Raji (cell line): Measurements from ENCODE around the gene TCF7L2.

Source experiments
- POLR2A ChIP-seq: IDR thresholded peaks from 2 replicates; pipeline ENCODE4 v1.6.1; 2011; ENCODE audit warnings: low read depth, low read length, control low read depth; ENCODE audit not compliant: insufficient read depth

Gene TCF7L2

GRCh38 chr10:112926906-112927688 lies 22.9 kb upstream of the TCF7L2 start:
- no peak for TF ChIP-seq POLR2A

DNA sequence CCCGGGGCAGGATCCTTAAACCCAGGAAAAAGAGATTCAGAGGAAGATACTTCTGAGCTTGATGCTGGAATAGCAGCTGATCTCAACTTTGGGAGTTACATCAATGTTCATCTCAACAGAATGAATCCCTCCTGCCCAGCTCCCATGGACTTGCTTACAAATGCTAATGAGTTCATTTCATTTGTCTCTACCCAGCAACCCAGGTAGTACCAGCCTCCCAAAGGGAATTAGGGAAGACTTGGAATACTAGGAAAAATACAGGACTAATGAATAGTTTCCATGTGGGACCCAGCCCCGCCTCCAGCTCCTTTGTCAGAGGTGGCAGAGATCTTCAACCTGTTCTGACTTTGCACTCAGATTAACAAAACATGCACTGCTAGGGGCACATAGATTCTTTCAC lies 22.1 kb upstream of the TCF7L2 start:
- TF ChIP-seq POLR2A = no peak

DNA sequence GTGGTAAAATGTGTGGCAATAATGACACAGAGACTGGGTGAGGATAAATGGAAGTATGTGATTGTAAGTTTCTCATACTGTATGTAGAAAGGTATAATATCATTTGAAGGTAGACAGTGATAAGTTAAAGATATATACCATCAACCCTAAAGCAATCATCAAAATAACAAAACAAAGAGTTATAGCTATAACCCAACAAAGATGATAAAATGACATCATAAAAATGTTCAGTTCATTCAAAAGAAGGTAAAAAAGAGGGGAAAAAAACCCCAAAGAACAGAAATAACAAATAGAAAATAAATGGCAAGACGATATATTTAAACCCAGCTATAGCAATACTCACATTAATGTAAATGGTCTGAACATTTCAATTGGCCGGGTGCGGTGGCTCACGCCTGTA lies 17.4 kb upstream of the TCF7L2 start:
- no peak for TF ChIP-seq POLR2A

DNA sequence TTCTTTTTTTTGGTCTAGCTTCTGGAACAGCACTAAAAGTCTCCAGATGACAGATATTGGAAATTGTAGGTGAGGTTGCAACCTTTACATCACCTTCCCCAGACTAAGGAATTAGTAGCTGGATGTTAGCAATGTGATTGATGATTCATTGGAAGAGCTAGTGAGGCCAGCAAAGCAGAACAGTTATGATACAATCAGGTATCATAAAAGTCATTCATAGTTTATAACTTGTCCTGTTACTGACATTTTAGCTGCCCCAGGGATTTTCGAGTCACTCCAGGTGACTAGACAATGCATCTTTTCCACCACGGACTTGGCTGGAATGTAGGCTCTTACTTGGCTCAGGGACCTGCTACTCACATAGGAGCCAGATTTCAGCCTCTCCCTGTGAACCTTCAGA lies 15.9 kb upstream of the TCF7L2 start:
- TF ChIP-seq POLR2A = no peak

GRCh38 chr10:112938808-112939482 lies 11.1 kb upstream of the TCF7L2 start:
- no peak for TF ChIP-seq POLR2A

GRCh38 chr10:112945811-112946210 lies 4.2 kb upstream of the TCF7L2 start:
- no peak for TF ChIP-seq POLR2A

- no peak for TF ChIP-seq POLR2A
Measured at GRCh38 chr10:112946649-112947048, 3.4 kb upstream of the TCF7L2 start.

DNA sequence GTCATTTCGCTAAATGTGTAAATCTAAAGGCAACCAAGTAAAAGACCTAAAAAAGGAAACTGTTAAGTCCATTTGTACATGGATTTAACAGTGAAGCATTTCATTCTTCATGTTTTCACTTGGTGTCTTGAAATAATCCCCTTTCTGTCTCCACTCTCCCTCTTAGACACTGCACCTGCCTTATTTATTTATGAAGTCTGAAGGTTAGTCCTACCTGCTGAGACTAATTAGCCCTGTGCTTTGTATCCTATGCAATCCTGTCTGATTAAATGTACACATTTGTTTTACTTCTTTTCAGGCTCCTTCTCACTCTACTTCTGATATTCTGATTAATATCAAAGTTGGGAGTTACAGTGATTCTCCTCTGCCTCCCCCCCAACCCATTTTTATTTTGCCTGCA lies 1.9 kb upstream of the TCF7L2 start:
- TF ChIP-seq POLR2A = no peak

DNA sequence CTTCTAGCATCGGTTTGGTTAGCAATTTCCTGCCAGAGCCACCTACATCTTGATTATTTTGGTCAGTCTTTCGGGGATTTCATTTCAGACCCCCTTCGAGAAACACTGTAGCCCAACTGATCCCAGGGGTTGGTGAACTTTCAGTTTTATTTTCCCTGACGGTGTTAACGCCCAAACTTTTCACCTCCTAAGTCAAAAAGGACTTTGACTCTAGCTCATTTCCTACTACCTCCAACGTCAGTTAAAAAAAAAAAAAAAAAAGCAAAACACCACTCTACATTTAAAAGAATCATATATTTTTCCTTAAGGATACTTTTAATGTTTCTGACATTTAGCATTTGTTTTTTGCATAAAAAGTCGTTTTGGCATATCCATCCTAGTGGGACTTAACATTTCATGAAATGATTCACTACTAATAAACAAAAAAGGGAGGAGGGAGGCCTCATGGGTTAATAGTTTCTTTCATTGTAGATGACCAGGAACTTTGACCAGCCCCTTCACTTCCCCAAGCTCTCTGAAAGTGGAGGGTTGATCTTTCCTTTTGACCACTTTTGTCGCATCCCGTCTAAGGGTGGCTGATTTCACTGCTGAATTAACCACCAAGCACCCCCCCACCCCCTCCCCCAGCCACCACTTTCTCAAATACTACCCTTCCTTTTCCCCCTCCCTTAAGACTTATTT lies 764 bp upstream of the TCF7L2 start:
- TF ChIP-seq POLR2A = no peak

DNA sequence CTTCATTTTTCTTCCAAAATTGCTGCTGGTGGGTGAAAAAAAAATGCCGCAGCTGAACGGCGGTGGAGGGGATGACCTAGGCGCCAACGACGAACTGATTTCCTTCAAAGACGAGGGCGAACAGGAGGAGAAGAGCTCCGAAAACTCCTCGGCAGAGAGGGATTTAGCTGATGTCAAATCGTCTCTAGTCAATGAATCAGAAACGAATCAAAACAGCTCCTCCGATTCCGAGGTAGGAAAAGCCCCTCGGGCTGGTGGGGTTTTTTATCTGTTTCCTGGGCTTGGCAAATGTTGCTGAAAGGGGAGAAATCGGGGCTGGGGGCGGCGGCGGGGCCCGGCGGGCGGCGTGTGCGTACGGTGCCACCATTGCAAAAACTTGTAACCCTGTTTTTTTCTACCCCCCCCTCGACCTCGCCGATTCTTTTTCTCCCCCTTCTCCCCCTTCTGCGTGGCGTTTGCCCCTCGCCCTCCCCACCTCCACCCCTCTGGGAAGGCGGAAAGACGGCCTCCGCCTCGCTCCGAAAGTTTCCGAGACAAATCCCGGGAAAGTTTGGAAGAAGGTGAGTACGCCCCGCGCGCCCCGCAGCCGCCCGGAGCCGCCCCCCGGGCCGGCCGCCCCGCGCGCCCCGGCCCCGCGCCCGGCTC lies 789 bp downstream of the TCF7L2 start:
- no peak for TF ChIP-seq POLR2A

- TF ChIP-seq POLR2A = 0 out of 2 replicates have a peak, but pooled peaks have one; percentile 21
Measured at GRCh38 chr10:112951359-112952281, 1.6 kb downstream of the TCF7L2 start.

- TF ChIP-seq POLR2A = no peak
Measured at GRCh38 chr10:112952282-112953173, 2.5 kb downstream of the TCF7L2 start.
